HG03060 (cell line): Measurements from ENCODE around the gene COCH.

Experiments used
- ATAC-seq: cut with Tn5 transposase; IDR thresholded peaks from one replicate; pipeline ENCODE4 v1.9.1; 2021; ENCODE audit warnings: low read depth, moderate number of reproducible peaks; ENCODE audit not compliant: unreplicated experiment

COCH gene

DNA sequence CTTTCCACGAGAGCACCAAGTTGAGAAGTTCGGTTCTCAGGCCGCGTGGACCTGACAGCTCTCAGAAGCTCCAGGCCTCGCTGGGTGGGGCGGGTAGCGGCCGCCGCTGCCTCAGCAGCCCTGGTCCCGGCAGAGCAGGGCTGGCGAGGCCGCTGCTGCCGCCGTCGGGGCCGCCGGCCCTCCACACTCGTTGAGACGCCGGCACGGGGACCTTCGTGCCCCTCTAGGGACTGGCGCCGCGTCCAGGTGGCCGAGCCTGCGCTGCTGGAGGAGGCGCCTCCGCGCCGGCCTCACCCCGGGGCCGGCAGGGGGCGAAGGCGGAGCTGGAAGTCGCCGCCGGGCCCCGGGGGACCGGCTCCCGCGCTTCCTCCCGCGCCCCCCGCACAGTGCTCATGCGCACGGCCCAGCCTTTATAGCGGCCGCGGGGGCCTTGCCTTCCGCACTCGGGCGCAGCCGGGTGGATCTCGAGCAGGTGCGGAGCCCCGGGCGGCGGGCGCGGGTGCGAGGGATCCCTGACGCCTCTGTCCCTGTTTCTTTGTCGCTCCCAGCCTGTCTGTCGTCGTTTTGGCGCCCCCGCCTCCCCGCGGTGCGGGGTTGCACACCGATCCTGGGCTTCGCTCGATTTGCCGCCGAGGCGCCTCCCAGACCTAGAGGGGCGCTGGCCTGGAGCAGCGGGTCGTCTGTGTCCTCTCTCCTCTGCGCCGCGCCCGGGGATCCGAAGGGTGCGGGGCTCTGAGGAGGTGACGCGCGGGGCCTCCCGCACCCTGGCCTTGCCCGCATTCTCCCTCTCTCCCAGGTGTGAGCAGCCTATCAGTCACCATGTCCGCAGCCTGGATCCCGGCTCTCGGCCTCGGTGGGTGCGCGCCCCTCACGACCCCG is at the start of gene COCH:
COCH (plus strand) TSS at position 440 of the 879 bp plus-strand sequence; CDS start at position 820, 380 bp downstream.
- peak; percentile 32 for ATAC-seq

DNA sequence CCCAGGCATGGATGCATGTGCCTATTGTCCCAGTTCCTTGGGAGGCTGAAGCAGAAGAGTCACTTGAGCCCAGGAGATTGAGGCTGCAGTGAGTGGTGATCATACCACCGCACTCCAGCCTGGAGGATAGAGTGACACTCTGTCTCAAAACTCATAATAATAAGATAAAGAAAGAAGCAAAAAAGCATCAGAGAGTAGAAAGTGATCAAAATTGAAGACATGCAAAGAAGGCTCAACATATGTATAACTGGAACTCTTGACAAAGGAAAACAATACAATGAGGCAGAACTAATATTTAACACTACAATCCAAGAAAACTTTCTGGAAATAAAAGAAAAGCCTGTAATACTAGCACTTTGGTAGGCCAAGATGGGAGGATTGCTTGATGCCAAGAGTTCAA is 48.3 kb upstream of the COCH start:
- ATAC-seq = no peak

DNA sequence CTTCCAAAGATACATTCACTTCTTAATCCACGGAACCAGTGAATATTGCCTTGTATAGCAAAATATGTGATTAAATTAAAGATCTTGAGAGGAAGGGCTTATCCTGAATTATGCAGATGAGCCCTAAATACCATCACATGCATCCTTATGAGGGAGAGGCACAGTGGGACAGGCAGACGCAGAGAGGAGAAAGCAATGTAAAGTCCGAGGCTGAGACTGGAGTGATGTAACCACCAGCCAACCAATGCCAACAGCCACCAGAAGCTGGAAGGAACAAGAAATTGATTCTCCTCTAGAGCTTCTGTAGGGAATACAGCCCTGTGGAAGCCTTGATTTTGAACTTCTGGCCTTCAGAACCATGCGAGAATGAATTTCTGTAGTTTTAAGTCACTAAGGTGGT is 44.5 kb upstream of the COCH start:
- no peak for ATAC-seq

DNA sequence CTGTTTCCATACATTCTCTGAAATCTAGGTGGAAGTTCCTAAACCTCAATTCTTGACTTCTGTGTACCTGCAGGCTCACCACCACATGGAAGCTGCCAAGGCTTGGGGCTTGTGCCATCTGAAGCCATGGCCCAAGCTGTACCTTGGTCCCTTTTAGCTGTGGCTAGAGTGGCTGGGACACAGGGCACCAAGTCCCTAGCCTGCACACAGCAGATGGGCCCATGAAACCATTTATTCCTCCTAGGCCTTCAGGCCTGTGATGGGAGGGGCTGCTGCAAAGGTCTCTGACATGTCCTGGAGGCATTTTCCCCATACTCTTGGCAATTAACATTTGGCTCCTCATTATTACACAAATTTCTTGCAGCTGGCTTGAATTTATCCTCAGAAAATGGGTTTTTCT is 40.0 kb upstream of the COCH start:
- no peak for ATAC-seq

DNA sequence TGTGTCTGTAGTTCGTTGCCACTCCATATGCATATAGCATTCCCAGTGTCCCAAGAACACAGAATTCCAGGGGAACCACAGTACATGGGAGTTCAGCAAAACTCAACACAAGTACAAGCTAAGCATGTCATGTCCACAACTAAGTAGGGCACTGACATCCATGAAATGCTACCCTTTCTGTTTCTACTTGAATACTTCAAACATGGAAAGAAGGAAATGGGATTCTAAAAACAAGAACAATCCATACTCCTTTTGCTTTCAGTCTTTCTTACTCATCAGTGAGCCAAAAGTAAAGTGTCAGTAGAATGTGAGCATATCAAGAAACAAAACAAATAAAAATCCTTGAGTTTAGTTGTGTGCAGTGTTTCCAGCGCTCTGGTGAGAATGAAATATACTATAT is 36.0 kb upstream of the COCH start:
- no peak for ATAC-seq

DNA sequence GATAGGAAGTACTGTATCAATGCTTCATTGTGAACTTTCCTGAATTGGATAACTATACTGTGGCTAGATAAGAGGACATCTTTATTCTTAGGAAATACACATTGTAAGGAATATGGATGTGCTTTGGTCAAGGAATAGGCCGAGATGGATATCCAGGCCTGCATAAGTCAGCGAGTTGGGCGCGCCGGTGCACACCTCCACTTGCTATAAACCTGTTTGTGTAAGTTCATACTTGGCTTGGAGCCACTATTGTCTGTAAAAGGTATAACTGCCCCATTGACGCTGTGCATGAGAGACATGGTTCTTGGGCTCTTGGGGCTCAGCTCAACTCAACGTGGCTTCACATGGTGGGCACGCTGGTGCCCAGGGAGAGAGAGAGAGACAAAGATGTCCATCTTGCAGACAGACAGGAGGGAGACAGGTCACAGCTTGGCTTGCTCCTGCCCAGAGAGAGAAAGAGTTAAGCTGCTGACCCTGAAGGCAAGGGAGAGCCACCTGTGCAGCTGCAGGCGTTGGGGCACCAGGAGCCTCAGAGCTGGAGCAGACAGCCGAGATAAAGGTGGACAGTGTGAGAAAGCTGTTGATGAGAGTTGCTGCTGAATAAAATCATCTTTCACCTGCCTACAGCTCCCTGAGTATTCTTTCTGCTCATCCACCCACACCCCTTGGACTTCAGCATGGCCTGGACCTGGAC is 34.1 kb upstream of the COCH start:
- ATAC-seq = no peak

DNA sequence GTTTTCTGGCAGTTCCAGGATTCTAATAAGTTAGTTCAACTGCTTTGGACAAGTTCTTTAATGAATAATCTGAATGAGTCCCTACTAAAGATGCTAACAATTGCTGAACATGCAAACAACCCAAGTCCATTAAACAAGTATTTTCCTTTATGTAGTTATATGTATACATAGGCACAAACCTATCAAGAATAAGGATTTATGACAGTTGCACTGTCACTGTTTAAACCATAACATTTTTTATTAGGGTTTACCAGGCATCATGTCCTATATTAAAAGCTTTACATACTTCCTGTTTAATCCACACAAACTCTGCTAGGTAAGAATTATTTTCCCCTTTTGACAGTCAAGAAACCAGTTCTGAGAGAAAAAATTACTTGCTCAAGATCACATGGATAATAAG is 31.9 kb upstream of the COCH start:
- no peak for ATAC-seq

DNA sequence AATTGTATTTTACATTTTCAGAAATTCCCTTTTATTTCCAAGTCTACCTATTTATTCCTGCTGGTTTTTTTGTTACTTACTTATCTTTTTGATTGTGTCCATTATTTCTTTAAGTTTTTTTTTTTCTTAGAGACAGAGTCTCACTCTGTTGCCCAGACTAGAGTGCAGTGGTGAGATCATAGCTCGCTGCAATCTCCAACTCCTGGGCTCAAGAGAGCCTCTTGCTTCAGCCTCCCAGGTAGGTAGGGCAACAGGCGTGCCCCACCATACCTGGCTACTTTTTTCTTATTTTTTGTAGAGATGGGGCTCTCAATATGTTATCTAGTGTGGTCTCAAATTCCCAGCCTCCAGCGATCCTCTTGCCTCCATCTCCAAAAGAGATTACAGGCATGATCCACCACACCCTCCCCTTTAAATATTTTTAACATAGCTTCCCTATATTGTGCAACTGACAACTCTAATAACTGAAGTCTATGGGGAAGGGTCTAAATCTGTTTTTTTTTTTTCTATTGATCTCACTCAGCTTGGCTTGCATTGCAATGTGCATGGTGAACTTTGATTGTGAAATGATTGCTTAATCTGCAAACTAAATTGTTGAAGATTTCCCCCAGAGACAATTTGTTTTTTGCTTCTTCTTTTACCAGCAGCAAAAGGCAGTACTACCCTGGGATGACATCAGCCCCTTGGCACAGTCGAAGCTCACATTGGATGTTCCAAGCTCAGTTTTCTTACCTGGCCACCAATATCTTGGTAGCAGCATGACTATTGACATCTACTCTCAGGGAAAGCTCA is 25.7 kb upstream of the COCH start:
- no peak for ATAC-seq

DNA sequence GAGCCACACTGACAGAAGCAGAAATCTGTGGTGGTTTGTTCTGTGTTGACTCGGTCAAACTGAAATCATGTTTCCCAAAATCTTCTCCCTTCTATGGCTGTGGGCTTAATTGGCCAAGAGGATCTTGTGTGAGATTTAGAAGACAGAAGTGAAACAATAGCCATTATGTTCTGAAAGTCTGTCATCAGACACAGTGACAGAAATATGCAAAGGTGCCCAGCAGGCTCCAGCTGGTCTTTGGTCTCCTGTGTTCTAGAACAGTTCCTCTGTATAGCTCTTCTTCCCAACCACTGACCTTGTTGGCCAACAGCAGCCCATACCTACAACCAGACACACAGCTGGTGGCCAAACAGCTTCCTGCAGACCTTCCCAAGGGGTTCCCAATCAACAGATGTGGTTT is 25.0 kb upstream of the COCH start:
- peak; percentile 85 for ATAC-seq

DNA sequence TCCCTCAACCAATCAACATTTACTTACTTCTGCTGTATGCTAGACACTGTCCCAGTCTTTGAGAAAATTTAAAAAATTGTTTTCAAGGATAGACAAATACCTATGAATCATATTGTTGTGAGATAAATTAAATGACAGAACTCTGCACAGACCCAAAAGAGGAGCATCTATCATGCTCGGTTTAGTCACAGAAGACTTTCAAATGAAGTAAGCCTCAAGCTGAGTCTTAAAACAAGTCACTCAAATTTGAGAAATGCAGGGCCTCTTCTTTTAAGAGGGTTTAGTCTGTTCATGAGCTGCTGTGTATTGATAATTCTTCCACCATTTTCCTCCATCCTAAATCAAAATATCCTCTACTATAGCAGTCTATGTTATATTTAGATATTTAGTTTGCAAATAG is 24.4 kb upstream of the COCH start:
- no peak for ATAC-seq

DNA sequence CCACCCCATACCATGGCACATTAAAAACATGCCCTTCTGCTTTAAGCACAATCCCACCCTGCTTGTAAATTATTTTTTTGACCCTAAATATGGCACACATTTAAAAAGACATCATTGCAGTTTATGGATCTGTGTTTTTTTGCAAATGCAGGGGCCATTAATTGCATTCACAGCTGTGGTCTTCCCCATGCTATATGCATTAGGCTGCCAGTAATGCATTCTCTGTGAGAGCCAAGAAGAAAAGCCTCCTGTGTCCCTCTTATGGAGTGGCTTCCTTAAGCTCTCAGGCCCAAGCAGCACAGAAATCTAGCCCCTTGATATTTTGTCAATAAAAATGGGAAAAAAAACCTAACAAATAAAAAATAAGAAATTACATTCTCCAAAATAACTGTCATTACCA is 20.4 kb upstream of the COCH start:
- no peak for ATAC-seq

DNA sequence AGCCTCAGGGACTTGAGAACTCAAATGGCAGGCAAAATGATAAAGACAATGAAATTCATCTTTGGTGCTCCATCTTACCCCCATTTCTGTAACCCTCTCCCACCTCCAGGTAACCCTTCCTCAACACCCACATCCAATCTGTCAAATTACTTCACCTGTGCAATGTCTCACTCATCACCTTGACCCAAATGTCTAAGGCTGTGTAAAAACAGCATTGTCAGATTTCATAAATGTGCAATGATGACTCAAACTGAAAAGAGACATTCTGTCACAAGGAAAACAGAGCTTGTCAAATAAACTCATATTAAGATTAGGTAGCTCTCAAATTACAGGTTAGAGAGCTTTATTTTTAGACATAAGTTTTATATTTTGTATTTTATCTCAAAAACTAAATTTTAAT is 19.9 kb upstream of the COCH start:
- ATAC-seq = peak; percentile 32

DNA sequence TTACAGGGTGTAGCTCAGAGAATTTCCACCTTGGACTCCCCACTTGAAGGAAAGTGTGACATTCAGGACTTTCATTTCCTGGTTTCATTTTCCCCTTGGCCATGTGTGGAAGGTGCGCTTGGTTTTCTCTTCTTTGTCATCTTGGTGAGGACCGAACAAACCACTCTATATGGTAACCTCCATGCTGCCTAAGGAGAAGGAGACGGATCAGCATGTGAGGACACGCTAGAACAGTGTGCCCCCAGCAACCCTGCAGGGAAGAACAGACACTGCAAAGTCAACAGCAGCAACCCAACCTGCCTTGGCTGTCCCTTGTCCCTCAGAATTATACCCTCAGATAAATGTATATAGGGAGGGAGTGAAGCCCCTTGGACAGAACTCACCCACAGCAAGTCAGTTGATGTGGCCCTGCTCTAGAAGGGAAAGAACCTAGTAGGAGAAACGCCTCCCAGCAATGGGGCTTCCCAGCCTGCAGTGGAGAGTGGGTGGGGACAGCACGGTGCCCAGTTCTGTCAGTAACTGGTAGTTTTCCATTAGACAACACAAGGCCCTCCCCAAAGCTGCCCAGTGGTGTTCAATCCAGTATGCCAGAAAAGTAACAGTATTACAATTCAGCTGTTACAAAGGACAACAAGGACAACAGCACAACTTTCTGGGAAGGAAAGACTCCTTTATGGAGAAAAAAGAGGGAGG is 18.9 kb upstream of the COCH start:
- peak; percentile 39 for ATAC-seq

DNA sequence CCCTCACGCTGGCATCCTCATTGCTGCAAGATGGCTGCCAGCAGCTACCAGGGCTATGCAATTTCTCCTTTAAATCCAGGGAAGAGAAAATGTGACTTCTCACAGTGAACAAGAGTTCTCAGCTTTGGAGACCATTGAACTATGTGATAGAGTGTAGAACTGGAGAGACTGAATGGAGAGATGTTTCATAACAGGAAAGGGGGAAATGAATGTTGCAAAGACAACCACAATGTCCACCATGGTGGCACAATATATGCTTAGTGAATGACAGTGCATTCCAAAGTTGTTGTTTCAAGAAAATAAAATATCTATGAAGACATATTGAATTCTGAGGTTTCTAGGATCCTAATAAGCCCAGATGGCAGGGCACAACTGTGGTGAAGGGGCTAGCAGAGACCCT is 13.2 kb upstream of the COCH start:
- no peak for ATAC-seq

DNA sequence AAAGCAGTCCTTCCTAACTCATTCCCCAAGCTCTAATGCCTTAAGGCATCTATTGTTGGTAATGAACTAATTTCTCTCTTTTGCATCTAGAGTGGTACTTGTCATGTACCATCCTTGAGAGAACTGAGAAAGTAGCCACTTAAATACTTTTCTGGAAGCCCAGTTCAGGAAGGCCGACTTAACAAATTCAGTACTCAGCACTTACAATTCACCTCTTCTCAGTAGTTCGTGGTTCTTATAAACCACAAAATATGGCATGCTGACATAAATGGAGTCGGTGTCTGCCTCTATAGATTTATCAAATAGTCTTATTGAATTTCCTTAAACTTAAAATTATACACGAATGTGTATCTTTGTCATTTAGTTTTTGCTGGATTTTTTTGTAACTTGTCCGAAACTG is 9.4 kb upstream of the COCH start:
- ATAC-seq = no peak

DNA sequence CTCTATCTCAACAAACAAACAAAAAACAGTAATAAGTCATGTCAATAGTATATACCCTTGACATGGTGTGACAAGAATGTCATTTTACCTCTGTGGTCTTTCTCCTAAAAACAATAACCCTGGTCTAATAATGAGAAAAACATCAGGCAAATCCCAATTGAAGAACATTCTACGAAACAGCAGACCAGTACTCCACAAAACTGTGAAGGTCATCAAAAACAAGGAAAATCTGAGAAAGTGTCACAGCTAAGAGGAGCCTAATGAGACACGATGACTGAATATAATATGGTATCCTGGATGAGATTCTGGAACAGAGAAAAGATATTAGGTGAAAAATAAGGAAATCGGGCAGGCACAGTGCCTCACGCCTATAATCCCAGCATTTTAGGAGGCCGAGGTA is 5.6 kb upstream of the COCH start:
- no peak for ATAC-seq

DNA sequence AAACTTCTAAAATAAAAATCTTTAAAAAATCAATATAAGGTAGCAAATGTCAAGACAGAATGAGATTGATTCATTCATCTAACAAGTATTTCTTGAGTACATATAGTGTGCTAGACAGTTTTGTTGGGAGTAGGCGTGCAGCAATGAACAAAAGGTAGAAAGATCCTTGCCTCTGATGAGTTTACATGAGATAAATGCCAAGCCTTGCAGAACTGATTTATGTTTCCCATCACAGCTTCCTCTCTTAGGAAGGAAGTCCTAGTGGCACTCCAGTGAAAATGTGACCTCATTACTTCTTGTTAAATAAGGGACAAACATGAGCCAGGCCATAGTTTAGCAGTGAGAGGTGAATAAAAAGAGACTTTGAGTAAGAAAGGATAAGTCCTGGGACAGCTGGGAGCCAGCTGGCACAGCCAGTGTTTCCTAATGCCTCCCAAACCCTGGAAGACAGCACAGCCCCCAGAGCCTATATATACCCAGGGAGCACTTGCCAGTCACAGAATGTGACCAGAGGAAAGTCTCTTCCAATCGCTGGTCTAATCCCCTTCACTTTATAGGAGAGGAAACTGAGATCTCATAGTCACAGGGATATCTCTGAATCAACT is 4.7 kb upstream of the COCH start:
- no peak for ATAC-seq

DNA sequence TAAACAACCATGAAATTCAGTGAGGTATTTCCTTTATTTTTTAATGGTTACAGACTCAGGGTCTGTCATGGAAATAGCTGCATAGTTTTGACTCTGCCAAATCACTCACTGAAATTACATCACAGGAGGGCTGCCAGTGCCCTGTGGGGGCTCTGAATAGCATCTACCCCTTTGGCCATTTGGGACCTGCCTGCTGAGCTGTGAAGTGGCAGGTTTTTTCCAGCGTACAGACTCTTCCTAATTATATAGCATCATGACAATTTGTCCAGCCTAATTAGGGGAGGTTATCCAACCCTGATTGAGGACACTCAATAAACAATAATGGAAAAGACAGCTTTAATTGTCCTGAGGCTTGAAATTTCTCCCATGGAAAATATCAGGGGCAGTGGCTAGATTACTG is 1.8 kb upstream of the COCH start:
- ATAC-seq = no peak

DNA sequence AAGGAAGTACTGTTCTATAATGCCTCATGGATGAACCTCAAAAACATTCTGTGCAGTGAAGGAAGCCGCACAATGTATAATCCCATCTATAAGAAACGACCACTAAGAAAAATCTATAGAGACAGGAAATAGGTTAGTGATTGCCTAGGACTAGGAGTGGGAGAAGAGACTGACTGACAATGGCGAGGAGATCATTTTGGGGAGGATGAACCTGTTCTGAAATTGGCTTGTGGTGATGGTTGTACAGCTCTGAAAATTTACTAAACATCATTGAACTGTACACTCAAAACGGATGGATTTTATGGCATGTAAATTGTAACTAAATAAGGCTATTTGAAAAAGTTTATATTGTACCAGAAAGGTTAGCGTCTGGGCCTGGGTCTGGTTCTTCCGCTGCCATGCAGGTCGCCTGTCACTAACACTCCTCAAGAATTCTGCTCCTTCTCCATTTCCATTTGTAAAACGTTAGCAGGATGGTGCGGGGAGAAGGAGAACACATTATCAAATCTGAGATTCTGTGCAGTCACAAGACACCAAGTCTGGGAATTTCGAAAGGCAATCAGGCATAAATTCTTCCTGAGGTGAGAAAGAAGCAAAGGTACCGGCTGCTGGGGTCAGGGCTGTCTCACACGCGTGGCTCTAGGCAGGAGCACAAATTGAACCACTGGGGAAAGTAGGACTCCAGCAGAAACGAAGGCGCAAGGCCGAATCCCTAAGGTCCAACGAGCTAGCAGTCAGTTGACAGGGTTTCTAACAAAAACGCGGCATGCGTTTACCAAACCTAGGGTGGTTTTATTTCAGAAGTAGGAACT is 845 bp upstream of the COCH start:
- ATAC-seq = no peak
